GM21390 (cell line): ENCODE results near the gene RARRES2.

Experiments used
- ATAC-seq: cut with Tn5 transposase; IDR thresholded peaks from one replicate; pipeline ENCODE4 v1.9.1; 2021; ENCODE audit not compliant: unreplicated experiment

RARRES2 gene

GRCh38 chr7:150361807-150362621 lies 20.6 kb upstream of the RARRES2 start:
- ATAC-seq, result no peak

GRCh38 chr7:150361402-150361801 lies 20.0 kb upstream of the RARRES2 start:
- no peak for ATAC-seq

GRCh38 chr7:150360363-150361058 lies 19.1 kb upstream of the RARRES2 start:
- no peak for ATAC-seq

- no peak for ATAC-seq
These were observed 18.4 kb upstream of the RARRES2 start for GRCh38 chr7:150359622-150360362.

GRCh38 chr7:150358988-150359621 lies 17.7 kb upstream of the RARRES2 start:
- ATAC-seq, result no peak

GRCh38 chr7:150358433-150358832 lies 17.0 kb upstream of the RARRES2 start:
- ATAC-seq, result no peak

GRCh38 chr7:150357771-150358427 lies 16.5 kb upstream of the RARRES2 start:
- ATAC-seq, result no peak

- no peak for ATAC-seq
These were observed 15.8 kb upstream of the RARRES2 start for GRCh38 chr7:150357270-150357669.

GRCh38 chr7:150356265-150356897 lies 15.0 kb upstream of the RARRES2 start:
- ATAC-seq, result no peak

- no peak for ATAC-seq
These were observed 14.2 kb upstream of the RARRES2 start for GRCh38 chr7:150355666-150356059.

GRCh38 chr7:150351587-150352194 lies 10.3 kb upstream of the RARRES2 start:
- no peak for ATAC-seq

- ATAC-seq, result no peak
These were observed 5.5 kb upstream of the RARRES2 start for GRCh38 chr7:150346922-150347321.

- ATAC-seq, result no peak
These were observed 3.6 kb upstream of the RARRES2 start for GRCh38 chr7:150345012-150345411.

- ATAC-seq, result no peak
These were observed 2.9 kb upstream of the RARRES2 start for GRCh38 chr7:150344299-150344698.

GRCh38 chr7:150343225-150343624 lies 1.8 kb upstream of the RARRES2 start:
- no peak for ATAC-seq

GRCh38 chr7:150342121-150342408 lies 636 bp upstream of the RARRES2 start:
- ATAC-seq, result no peak

- no peak for ATAC-seq
These were observed 560 bp downstream of the RARRES2 start for GRCh38 chr7:150340875-150341262.

- no peak for ATAC-seq
These were observed 1.2 kb downstream of the RARRES2 start for GRCh38 chr7:150340024-150340749.

- no peak for ATAC-seq
These were observed 2.0 kb downstream of the RARRES2 start for GRCh38 chr7:150339409-150339809.
